Endothelial cell of umbilical vein (primary cell): Measurements from ENCODE around the gene ZDHHC11B. TPM values are rescaled to one million over a fixed set of nuclear protein-coding genes. Genes with fewer than 3 reads are reported as not detected.
A peak's percentile ranks its signal among the peaks of the same experiment; 100 is the strongest.
"Not testable (repeated sequence)": the region's sequence is repeated elsewhere in the genome, so short reads cannot be mapped to it uniquely, and the experiment has no call there.

Source experiments
- BruUV-seq: library from RNA; stranded (reverse); fragments of 400-500 nt; replicated peaks from 2 replicates; lab custom pipeline; 2021; lab: Mats Ljungman, UMichigan
- CTCF ChIA-PET: fragments of 300-600, 350-600 bp; sonication (Branson Sonifier 250); formaldehyde crosslinking; loops from one replicate; lab custom pipeline; 2021; ENCODE audit warnings: antibody characterized with exemption, inconsistent platforms; lab: Charles Lee
- POLR2A ChIA-PET: fragments of 300-600, 350-600 bp; sonication (Branson Sonifier 250); formaldehyde crosslinking; loops from one replicate; lab custom pipeline; 2021; ENCODE audit warnings: antibody characterized with exemption, inconsistent platforms; lab: Charles Lee
- DNase-seq: peaks from one replicate; pipeline ENCODE4 v3.0.0-alpha.2; 2011; ENCODE audit warnings: low read depth, low spot score
- FAIRE-seq: peaks from 2 replicates; lab custom pipeline; 2011; peaks lifted over from hg19 to GRCh38; lab: Jason Lieb, UNC
- H2AFZ ChIP-seq: 2 replicates; pipeline ENCODE4 v1.6.0; 2012; ENCODE audit warnings: low read depth, low read length, control low read depth, inconsistent platforms
- H3K27ac ChIP-seq: 2 replicates; pipeline ENCODE4 v1.5.1; 2011; ENCODE audit warnings: low read depth, mild to moderate bottlenecking, control low read depth, low read length, moderate library complexity; ENCODE audit not compliant: insufficient read depth
- H3K27me3 ChIP-seq, 2 experiments: 2 replicates each; pipeline versions ENCODE4 v1.6.0 to v1.6.1; 2011; ENCODE audit warnings: low read length in 2 of 2, mixed read lengths in 1 of 2; ENCODE audit not compliant: control insufficient read depth in 2 of 2, insufficient read depth in 2 of 2
- H3K36me3 ChIP-seq, 2 experiments: 2 replicates in 1 of 2; 3 replicates in 1 of 2; pipeline ENCODE4 v1.5.1; 2011; ENCODE audit warnings: low read length in 2 of 2, mild to moderate bottlenecking in 1 of 2, moderate library complexity in 1 of 2; ENCODE audit not compliant: control insufficient read depth in 2 of 2, insufficient read depth in 2 of 2; ENCODE audit errors: extremely low read depth in 1 of 2
- H3K4me1 ChIP-seq: 3 replicates; pipeline ENCODE4 v1.5.1; 2011; ENCODE audit warnings: mild to moderate bottlenecking, low read length; ENCODE audit not compliant: control insufficient read depth, insufficient read depth; ENCODE audit errors: extremely low read depth
- H3K4me2 ChIP-seq: 2 replicates; pipeline ENCODE4 v1.6.1; 2011; ENCODE audit warnings: low read length, control low read depth, mixed read lengths; ENCODE audit not compliant: insufficient read depth
- H3K4me3 ChIP-seq, 3 experiments: fragments of 200-600 bp in 1 of 3; sonication (generic), shearing (Covaris generic) in 1 of 3; replicated peaks in 1 of 3; 2 replicates each; pipeline ENCODE4 v1.5.1; 2011 to 2016; ENCODE audit warnings: control low read depth in 3 of 3, low read length in 3 of 3, mild to moderate bottlenecking in 2 of 3, inconsistent platforms in 1 of 3, low read depth in 1 of 3, moderate library complexity in 1 of 3; ENCODE audit not compliant: insufficient read depth in 1 of 3
- H3K79me2 ChIP-seq: 2 replicates; pipeline ENCODE4 v1.6.0; 2012; ENCODE audit warnings: low read length, inconsistent platforms; ENCODE audit not compliant: control insufficient read depth, insufficient read depth
- H3K9ac ChIP-seq: replicated peaks from 2 replicates; pipeline ENCODE3; 2011; ENCODE audit warnings: low read length, control low read depth; ENCODE audit not compliant: insufficient read depth; ENCODE audit errors: extremely low read depth
- H3K9me1 ChIP-seq: replicated peaks from 3 replicates; pipeline ENCODE4 v1.6.0; 2011; ENCODE audit warnings: mild to moderate bottlenecking, low read length; ENCODE audit not compliant: control insufficient read depth, insufficient read depth; ENCODE audit errors: extremely low read depth
- H3K9me3 ChIP-seq: replicated peaks from 2 replicates; pipeline ENCODE4 v1.5.1; 2012; ENCODE audit warnings: low read length, inconsistent platforms; ENCODE audit not compliant: control insufficient read depth, insufficient read depth
- H4K20me1 ChIP-seq: replicated peaks from 2 replicates; pipeline ENCODE3; 2011; ENCODE audit warnings: mild to moderate bottlenecking, low read length; ENCODE audit not compliant: control insufficient read depth, insufficient read depth; ENCODE audit errors: extremely low read depth
- dilution Hi-C: fragments of 300-500 bp; cut with MboI; formaldehyde crosslinking; loops from one replicate; pipeline ENCODE4 v1.15.0; 2019; ENCODE audit warnings: low sequenced_read_pairs; ENCODE audit not compliant: extremely low pct_ligation_motif_present
- intact Hi-C: fragments of 100-400 bp; cut with micrococcal nuclease; formaldehyde crosslinking; loops from one replicate; pipeline ENCODE4 v1.10.0; 2022
- polyA plus RNA-seq, 4 experiments: library from polyadenylated mRNA; depleted of rRNA in 3 of 4; stranded (reverse) in 3 of 4; unstranded in 1 of 4; fragments of >200 nt; gene quantifications; 2 replicates each; pipeline versions ENCODE4 v1.2.1 to v1.2.3, GENCODE V29; 2011 to 2012; ENCODE audit warnings: missing spikeins in 1 of 4
- total RNA-seq: library from RNA; stranded (reverse); gene quantifications from 2 replicates; pipeline ENCODE4 v1.2.3, GENCODE V29; 2021

ZDHHC11B gene
- total and polyA plus RNA-seq, 2 donors (not counting 3 experiments of a cell fraction or from before 2014, with no cell fraction given): not detected

DNA sequence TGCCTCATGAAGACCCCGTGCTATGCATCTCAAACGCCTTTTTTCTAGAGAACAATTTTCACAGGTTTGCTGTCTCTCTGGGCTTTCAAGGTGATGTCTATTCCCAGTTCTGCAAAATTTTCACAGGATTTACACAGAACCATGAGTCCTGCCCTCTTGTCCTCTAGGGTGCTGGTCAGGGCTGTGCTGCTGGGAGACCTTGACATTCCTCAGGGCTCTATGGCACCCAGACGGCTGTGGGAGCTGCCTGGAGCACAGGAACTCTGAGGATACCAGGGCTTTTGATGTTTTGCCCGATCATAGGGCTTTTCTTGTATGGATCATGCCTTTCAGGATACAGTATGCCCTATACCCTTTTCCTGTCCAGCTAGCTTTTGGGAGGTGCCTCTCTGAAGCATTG, 68.9 kb downstream of the ZDHHC11B start:
- H3K36me3 ChIP-seq, H3K4me3 ChIP-seq, H2AFZ ChIP-seq, H3K4me1 ChIP-seq, H3K79me2 ChIP-seq, H3K27me3 ChIP-seq, DNase-seq, CTCF ChIA-PET, BruUV-seq, POLR2A ChIA-PET, H3K9ac ChIP-seq, H3K9me3 ChIP-seq, H3K9me1 ChIP-seq, intact Hi-C loops, H4K20me1 ChIP-seq, FAIRE-seq, dilution Hi-C loops, H3K4me2 ChIP-seq, H3K27ac ChIP-seq: not testable (repeated sequence)

DNA sequence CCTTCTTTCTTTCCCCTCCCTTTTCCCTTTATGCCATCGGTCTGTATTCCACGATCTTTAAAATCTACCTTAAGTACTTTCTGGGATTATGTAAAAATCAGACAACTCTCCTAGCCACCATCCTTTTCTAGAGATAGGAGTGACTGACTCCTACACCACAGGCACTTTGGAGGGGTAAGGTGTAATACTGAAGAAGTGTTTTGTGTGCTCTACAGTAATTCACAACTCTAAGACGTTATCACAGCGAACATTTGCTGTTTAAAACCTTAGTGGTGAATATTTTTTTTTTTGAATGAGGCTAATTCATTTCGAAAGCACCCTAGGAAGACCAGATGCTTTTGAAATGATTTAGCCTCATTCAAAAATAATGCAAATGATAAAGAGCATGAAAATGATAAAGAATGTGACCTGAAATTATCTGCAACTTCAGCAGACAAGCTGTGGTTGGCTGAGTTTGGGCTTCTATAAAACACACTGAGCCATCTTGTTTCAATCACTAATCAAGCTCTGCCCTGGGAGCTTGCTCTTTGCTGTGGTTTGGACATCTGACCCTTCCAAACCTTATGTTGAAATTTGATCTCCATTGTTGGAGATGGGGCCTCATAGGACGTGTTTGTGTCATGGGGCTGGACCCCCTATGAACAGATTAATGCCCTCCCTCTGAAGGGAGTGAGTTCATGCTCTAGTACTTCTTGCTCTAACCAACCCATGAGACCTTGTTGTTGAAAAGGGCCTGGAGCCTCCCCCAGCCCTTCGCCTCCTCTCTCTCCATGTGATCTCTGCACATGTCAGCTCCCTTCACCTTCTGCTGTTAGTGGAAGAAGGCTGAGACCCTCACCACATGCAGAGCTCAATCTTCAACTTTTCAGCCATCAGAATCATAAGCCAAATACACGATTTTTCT, 70.1 kb downstream of the ZDHHC11B start:
- dilution Hi-C loops, intact Hi-C loops: not testable (repeated sequence)

DNA sequence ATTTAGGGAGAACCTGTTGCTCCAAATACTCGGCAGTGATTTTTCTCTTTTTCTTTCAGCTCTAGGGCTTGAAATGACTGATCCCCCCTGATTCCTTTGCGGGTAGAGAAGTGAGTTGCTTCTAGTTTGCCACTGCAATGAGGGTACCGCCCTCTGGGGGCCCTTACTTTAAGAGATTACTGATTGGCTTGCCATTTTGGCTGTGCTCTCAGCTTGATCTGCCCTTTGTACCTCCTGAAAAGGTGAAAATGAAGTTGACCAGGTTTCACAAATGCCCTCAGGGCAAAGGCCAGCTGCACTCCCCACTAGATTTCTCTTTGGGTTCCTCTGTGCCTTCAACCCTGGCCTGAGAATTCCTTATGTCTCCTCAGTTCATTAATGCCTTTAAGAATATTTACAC, 70.8 kb downstream of the ZDHHC11B start:
- H3K27me3 ChIP-seq, H3K79me2 ChIP-seq, POLR2A ChIA-PET, FAIRE-seq, CTCF ChIA-PET, H3K4me1 ChIP-seq, H4K20me1 ChIP-seq, H3K4me3 ChIP-seq, H3K4me2 ChIP-seq, H3K36me3 ChIP-seq, BruUV-seq, H3K9ac ChIP-seq, H3K9me1 ChIP-seq, intact Hi-C loops, DNase-seq, H3K9me3 ChIP-seq, H3K27ac ChIP-seq, H2AFZ ChIP-seq, dilution Hi-C loops: not testable (repeated sequence)

More for the DNA sequence above, 70.1 kb downstream of the ZDHHC11B start:
- H2AFZ ChIP-seq, H3K4me2 ChIP-seq, CTCF ChIA-PET, H3K9me3 ChIP-seq, H3K4me1 ChIP-seq, H3K9ac ChIP-seq, H3K36me3 ChIP-seq, H3K4me3 ChIP-seq, DNase-seq, H3K27me3 ChIP-seq, H3K9me1 ChIP-seq, H3K79me2 ChIP-seq, POLR2A ChIA-PET, H4K20me1 ChIP-seq, H3K27ac ChIP-seq, BruUV-seq: not testable (repeated sequence)
- peak; percentile 12 for FAIRE-seq

DNA sequence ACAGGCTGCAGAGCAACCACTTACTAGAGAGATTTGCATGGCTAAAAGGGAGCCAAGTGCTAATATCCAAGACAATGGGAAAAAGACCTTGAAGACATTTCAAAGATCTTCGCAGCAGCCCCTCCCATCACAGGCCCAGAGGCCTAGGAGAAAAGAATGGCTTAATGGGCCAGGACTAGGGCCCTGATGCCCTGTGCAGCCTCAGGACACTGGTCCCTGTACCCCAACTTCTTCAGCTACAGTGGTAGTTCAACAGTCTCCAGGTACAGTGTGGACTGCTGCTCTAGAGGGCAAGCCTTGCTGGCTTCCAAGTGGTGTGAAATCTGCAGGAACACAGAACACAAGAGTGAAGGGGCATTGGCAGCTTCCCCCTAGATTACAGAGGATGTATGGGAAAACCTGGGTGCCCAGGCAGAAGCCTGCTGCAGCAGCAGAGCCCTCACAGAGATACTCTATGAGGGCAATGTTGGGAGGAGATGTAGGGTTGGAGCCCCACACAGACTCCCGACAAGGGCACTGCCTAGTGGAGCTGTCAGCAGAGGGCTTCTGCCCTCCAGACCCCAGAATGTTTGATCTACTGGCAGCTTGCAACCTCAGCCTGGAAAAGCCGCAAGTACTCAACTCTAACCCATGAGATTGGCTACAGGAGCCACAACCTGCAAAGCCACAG, 75.5 kb downstream of the ZDHHC11B start:
- DNase-seq, POLR2A ChIA-PET, H3K9me1 ChIP-seq, H3K4me1 ChIP-seq, CTCF ChIA-PET, H4K20me1 ChIP-seq, H3K27me3 ChIP-seq, dilution Hi-C loops, H3K9ac ChIP-seq, H2AFZ ChIP-seq, H3K4me2 ChIP-seq, H3K27ac ChIP-seq, H3K9me3 ChIP-seq, H3K36me3 ChIP-seq, BruUV-seq, H3K79me2 ChIP-seq, intact Hi-C loops, FAIRE-seq, H3K4me3 ChIP-seq: not testable (repeated sequence)
